ENCODE results near the gene A2ML1.

GRCh38 chr12:8916154-8916553 is 93.7 kb downstream of the A2ML1 start:
- TF ChIP-seq CTCF (conservative IDR thresholded peaks at IDR 0.05; ENCODE audit: low read depth, low read length), result no peak
- no peak for TF ChIP-seq RFX5 (IDR thresholded peaks at IDR 0.05; ENCODE audit: low read depth, low read length)
- TF ChIP-seq MXI1 (IDR thresholded peaks at IDR 0.05; ENCODE audit: borderline replicate concordance, low read depth, low read length), result no peak
- TF ChIP-seq POLR2A (IDR thresholded peaks at IDR 0.05; ENCODE audit: low read depth, low read length), result no peak
- no peak for TF ChIP-seq RAD21 (IDR thresholded peaks at IDR 0.05; ENCODE audit: low read length)
- TF ChIP-seq CEBPB (IDR thresholded peaks at IDR 0.05; ENCODE audit: low read depth, low read length), result no peak
- no peak for TF ChIP-seq CHD1 (IDR thresholded peaks at IDR 0.05; ENCODE audit: low read depth, low read length)
- TF ChIP-seq RCOR1 (IDR thresholded peaks at IDR 0.05; ENCODE audit: insufficient replicate concordance, low read length), result no peak
- TF ChIP-seq USF2 (IDR thresholded peaks at IDR 0.05; ENCODE audit: low read depth, low read length), result no peak
- no peak for TF ChIP-seq NFE2L2 (IDR thresholded peaks at IDR 0.05; ENCODE audit: low read depth, low read length)
